BLaER1 (cell line): ENCODE data around the gene REEP6.
"Not testable (repeated sequence)": the region's sequence is repeated elsewhere in the genome, so short reads cannot be mapped to it uniquely, and the experiment has no call there.

ENCODE experiments used
- H3K27ac ChIP-seq: shearing (Covaris generic); formaldehyde crosslinking; 2 replicates; pipeline ENCODE4 v1.8.1; 2022
- H3K27me3 ChIP-seq: shearing (Covaris generic); formaldehyde crosslinking; 2 replicates; pipeline ENCODE4 v1.8.1; 2022
- H3K36me3 ChIP-seq: shearing (Covaris generic); formaldehyde crosslinking; 2 replicates; pipeline ENCODE4 v1.8.1; 2022
- H3K4me1 ChIP-seq: shearing (Covaris generic); formaldehyde crosslinking; 2 replicates; pipeline ENCODE4 v1.8.1; 2022
- H3K4me2 ChIP-seq: shearing (Covaris generic); formaldehyde crosslinking; 2 replicates; pipeline ENCODE4 v1.8.1; 2022
- H3K4me3 ChIP-seq: shearing (Covaris generic); formaldehyde crosslinking; 2 replicates; pipeline ENCODE4 v1.8.1; 2022
- H3K9ac ChIP-seq: shearing (Covaris generic); formaldehyde crosslinking; 2 replicates; pipeline ENCODE4 v1.8.1; 2022
- H3K9me3 ChIP-seq: shearing (Covaris generic); formaldehyde crosslinking; 2 replicates; pipeline ENCODE4 v1.8.1; 2022
- H4K20me1 ChIP-seq: shearing (Covaris generic); formaldehyde crosslinking; 2 replicates; pipeline ENCODE4 v1.8.1; 2022
- Cebpa-rat ChIP-seq: shearing (Covaris generic); IDR thresholded peaks from 2 replicates; pipeline ENCODE4 v1.8.1; 2022

Gene REEP6

GRCh38 chr19:1497578-1498235 is 6.7 kb downstream of the REEP6 start:
- Histone ChIP-seq H3K27ac (peak overlapping the region; percentile 29; the same call in 1 of the 2 replicates), H3K4me3 (no peak overlapping the region; the same call in 1 of the 2 replicates), H4K20me1 (peaks cover 8% of the 10 kb centered on the region; the same call in 1 of the 2 replicates), H3K9me3 (peaks cover 7% of the 10 kb centered on the region; the same call in 1 of the 2 replicates), H3K4me1 (peaks cover 36% of the 10 kb centered on the region), H3K27me3 (peaks cover 6% of the 10 kb centered on the region), H3K36me3 (no peaks in the 10 kb centered on the region), H3K9ac (peak overlapping the region; percentile 18; the same call in 1 of the 2 replicates), H3K4me2 (peak overlapping the region; percentile 81)
- TF ChIP-seq Cebpa-rat = no peak

GRCh38 chr19:1499231-1499630 is 8.2 kb downstream of the REEP6 start:
- peaks cover 22% of the 10 kb centered on the region for H3K27me3 ChIP-seq
- peak overlapping the region; percentile 28 for H3K4me2 ChIP-seq
- not testable (repeated sequence) for H3K9me3 ChIP-seq

GRCh38 chr19:1501200-1501595 is 10.2 kb downstream of the REEP6 start:
- H3K9ac ChIP-seq = no peak overlapping the region
- no peak for TF ChIP-seq Cebpa-rat
- peaks cover 28% of the 10 kb centered on the region for H3K27me3 ChIP-seq
- peaks cover 49% of the 10 kb centered on the region for H3K4me1 ChIP-seq
- no peaks in the 10 kb centered on the region for H4K20me1 ChIP-seq
- H3K4me3 ChIP-seq = no peak overlapping the region
- no peaks in the 10 kb centered on the region for H3K36me3 ChIP-seq
- H3K27ac ChIP-seq = no peak overlapping the region
- H3K4me2 ChIP-seq = peak overlapping the region; percentile 43
- H3K9me3 ChIP-seq = peaks cover 7% of the 10 kb centered on the region; the same call in 1 of the 2 replicates

More at GRCh38 chr19:1499231-1499630, 8.2 kb downstream of the REEP6 start:
- H3K27ac ChIP-seq, H3K9ac ChIP-seq, H3K36me3 ChIP-seq, H3K4me3 ChIP-seq, H4K20me1 ChIP-seq: not testable (repeated sequence)
- peaks cover 51% of the 10 kb centered on the region for H3K4me1 ChIP-seq

- H3K4me1 ChIP-seq = peaks cover 45% of the 10 kb centered on the region
- TF ChIP-seq Cebpa-rat = no peak
- H3K4me2 ChIP-seq = no peak overlapping the region
- no peaks in the 10 kb centered on the region for H3K36me3 ChIP-seq
- peaks cover 28% of the 10 kb centered on the region for H3K27me3 ChIP-seq
- peaks cover 7% of the 10 kb centered on the region; the same call in 1 of the 2 replicates for H3K9me3 ChIP-seq
- H3K9ac ChIP-seq = no peak overlapping the region
- no peak overlapping the region for H3K4me3 ChIP-seq
- H3K27ac ChIP-seq = no peak overlapping the region
- H4K20me1 ChIP-seq = no peaks in the 10 kb centered on the region
Measured at GRCh38 chr19:1502433-1503088, 11.6 kb downstream of the REEP6 start.

GRCh38 chr19:1503089-1503924 is 12.3 kb downstream of the REEP6 start:
- Histone ChIP-seq H4K20me1 (no peaks in the 10 kb centered on the region), H3K27me3 (peaks cover 28% of the 10 kb centered on the region), H3K4me3 (no peak overlapping the region), H3K4me2 (peak overlapping the region; percentile 57), H3K9me3 (peaks cover 7% of the 10 kb centered on the region; the same call in 1 of the 2 replicates), H3K27ac (no peak overlapping the region), H3K9ac (no peak overlapping the region), H3K36me3 (no peaks in the 10 kb centered on the region), H3K4me1 (peaks cover 38% of the 10 kb centered on the region)
- TF ChIP-seq Cebpa-rat = no peak

- H3K27ac ChIP-seq = no peak overlapping the region
- H3K9me3 ChIP-seq = peaks cover 7% of the 10 kb centered on the region; the same call in 1 of the 2 replicates
- H3K36me3 ChIP-seq = no peaks in the 10 kb centered on the region
- H3K9ac ChIP-seq = no peak overlapping the region
- H3K4me1 ChIP-seq = peaks cover 44% of the 10 kb centered on the region
- TF ChIP-seq Cebpa-rat = no peak
- H3K4me2 ChIP-seq = peak overlapping the region; percentile 57
- peaks cover 8% of the 10 kb centered on the region; the same call in 1 of the 2 replicates for H4K20me1 ChIP-seq
- peaks cover 28% of the 10 kb centered on the region for H3K27me3 ChIP-seq
- no peak overlapping the region for H3K4me3 ChIP-seq
Measured at GRCh38 chr19:1503925-1504773, 13.2 kb downstream of the REEP6 start.

DNA sequence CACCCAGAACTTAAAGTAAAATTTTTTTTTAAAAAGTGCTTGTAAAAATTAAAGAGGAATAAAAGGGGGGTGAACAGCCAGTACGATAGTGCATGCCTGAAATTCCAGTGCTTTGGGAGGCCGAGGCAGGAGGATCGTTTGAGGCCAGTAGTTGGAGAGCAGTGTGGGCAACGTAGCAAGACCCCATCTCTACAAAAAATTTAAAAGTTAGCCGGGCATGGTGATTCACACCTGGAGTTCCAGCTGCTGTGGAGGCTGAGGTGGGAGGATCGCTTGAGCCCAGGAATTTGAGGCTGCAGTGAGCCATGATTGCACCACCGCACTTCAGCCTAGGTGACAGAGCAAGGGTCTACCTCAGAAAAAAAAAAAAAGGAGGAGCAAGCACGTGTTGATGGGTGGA is 14.0 kb downstream of the REEP6 start:
- no peak for TF ChIP-seq Cebpa-rat
- H3K9ac ChIP-seq = no peak overlapping the region
- peaks cover 32% of the 10 kb centered on the region for H3K27me3 ChIP-seq
- H3K36me3 ChIP-seq = no peaks in the 10 kb centered on the region
- H3K4me3 ChIP-seq = no peak overlapping the region
- H4K20me1 ChIP-seq = peaks cover 13% of the 10 kb centered on the region
- H3K9me3 ChIP-seq = peaks cover 3% of the 10 kb centered on the region; the same call in 1 of the 2 replicates
- H3K4me2 ChIP-seq = no peak overlapping the region
- H3K4me1 ChIP-seq = peaks cover 53% of the 10 kb centered on the region
- no peak overlapping the region for H3K27ac ChIP-seq

GRCh38 chr19:1505991-1506881 is 15.3 kb downstream of the REEP6 start:
- H3K9me3 ChIP-seq = no peaks in the 10 kb centered on the region
- no peak overlapping the region for H3K27ac ChIP-seq
- peaks cover 44% of the 10 kb centered on the region for H3K27me3 ChIP-seq
- H3K4me1 ChIP-seq = peaks cover 58% of the 10 kb centered on the region
- H3K9ac ChIP-seq = no peak overlapping the region
- H3K4me3 ChIP-seq = no peak overlapping the region
- TF ChIP-seq Cebpa-rat = no peak
- H3K36me3 ChIP-seq = no peaks in the 10 kb centered on the region
- H3K4me2 ChIP-seq = peak overlapping the region; percentile 89
- peaks cover 22% of the 10 kb centered on the region for H4K20me1 ChIP-seq
